NCI-H2029 (cell line): ENCODE data around the gene ZNF3.

Source experiments
- DNase-seq: peaks from one replicate; lab custom pipeline; 2025; lab: John Stamatoyannopoulos, UW

The ZNF3 gene

DNA sequence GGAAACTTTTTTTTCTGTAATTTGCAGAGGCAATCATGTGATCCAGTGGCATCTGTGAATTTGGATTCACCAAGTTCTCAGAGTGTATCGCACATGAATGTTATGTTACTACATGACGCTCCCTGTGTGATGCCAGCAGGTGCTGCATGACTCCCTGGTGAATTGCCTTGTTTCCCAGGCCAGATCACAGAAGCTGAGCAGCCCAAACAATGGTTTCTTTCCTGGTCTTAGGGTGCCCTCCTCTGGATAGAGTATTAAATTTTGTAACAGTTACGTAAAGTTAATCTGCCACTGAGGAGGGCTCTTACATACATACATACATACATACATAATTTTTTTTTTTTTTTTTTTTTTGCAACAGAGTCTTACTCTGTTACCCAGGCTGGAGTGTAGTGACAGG is 28.3 kb downstream of the ZNF3 start:
- peak; percentile 17 for DNase-seq

GRCh38 chr7:100051611-100052010 is 29.9 kb downstream of the ZNF3 start:
- no peak for DNase-seq

GRCh38 chr7:100049441-100050291 is 31.9 kb downstream of the ZNF3 start, which contains the start of gene ZSCAN21:
Gene ZSCAN21, plus strand, starts transcription at chr7:100049774. Its CDS starts 7,233 bp downstream, at chr7:100057007.
- peak; percentile 54 for DNase-seq

DNA sequence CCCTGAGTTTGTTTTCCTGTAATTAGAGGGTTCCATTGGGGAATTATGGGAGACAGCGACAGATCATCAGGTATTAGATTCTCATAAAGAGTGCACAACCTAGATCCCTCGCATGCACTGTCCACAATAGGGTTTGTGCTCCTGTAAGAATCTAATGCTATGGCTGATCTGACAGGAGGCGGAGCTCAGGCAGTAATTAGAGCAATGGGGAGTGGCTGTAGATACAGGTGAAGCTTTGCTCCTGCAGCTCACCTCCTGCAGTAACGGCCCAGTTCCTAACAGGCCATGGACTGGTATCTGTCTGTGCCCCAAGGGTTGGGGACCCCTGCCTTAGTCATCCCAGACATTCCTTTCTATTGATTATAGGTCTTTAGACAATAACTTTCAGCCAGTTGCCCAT is 32.8 kb downstream of the ZNF3 start:
- no peak for DNase-seq

DNA sequence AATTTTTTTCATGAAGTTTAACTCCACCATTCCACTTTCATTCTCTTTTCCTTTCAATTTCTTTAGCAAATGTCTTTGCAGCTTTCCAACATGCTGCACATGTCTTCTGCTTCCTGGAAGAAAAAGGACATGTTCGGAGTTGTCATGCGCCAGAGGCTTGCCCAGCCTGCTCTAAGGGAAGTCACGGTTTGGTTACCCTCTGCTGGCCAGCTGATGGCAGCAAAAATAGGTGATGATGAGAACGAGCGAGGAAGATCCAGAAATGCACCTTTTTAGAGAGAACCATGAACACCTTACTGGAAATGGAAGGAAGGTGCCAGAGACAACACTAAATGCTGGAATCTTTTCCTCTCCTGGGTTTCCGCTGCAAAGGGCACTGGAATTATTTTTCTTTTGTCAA is 36.8 kb downstream of the ZNF3 start:
- peak; percentile 30 for DNase-seq

GRCh38 chr7:100040575-100040974 is 40.9 kb downstream of the ZNF3 start:
- no peak for DNase-seq

DNA sequence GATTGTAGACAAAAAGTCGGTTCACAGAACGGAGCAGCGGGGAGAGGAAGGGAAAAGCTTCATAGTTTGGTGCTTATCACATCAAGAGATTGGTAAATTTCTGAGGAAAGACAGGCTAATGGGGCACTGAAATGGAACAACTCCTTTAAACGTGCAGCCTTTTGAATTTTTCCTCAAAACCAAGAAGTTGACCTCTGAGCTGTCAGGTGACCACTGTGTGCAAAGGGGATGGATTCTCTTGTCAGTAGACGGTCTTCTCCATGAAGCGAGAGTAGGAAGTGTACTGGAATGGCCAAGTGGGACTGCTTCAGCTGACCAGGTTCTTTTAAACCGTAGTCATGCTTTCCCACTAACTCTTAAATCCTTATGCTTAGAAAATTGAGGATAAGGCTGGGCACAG is 43.2 kb downstream of the ZNF3 start:
- DNase-seq, result no peak

DNA sequence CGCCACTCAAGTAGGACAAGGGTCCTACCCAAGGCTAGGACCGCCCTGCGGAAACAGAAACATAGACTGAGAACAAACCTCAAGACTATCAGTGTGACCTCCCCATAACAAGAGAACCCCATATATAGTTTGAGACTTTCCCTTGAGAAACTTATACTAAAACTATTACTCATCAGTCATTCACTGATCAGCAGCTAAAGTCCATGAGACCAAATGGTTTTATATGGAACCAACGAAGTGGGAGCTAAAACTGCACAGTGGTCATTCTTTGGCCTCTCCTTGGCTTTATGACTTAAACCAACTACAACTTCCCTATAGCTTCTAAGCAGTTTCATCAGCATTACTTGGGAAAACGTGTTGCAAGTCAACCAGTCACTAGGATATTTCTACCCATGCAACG is 45.6 kb downstream of the ZNF3 start:
- no peak for DNase-seq

- no peak for DNase-seq
Observed at GRCh38 chr7:100034871-100035510, 46.5 kb downstream of the ZNF3 start.

GRCh38 chr7:100033526-100033925 is 48.0 kb downstream of the ZNF3 start:
- DNase-seq, result no peak

- no peak for DNase-seq
Observed at GRCh38 chr7:100029596-100029995, 51.9 kb downstream of the ZNF3 start.

- no peak for DNase-seq
Observed at GRCh38 chr7:100027197-100027596, 54.3 kb downstream of the ZNF3 start.

DNA sequence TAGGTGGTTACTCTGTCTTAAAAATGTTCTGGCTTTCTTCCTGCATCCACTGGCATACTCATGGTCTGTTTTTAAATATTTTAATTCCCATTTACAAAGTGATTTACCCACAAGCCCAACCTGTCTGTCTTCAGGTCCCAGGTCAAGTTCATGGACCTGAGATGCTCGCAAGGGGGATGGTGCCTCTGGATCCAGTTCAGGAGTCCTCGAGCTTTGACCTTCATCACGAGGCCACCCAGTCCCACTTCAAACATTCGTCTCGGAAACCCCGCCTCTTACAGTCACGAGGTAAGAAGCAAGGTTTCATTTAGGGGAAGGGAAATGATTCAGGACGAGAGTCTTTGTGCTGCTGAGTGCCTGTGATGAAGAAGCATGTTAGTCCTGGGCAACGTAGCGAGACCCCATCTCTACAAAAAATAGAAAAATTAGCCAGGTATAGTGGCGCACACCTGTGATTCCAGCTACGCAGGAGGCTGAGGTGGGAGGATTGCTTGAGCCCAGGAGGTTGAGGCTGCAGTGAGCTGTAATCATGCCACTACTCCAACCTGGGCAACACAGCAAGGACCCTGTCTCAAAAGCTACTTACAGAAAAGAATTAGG is 57.4 kb downstream of the ZNF3 start:
- DNase-seq, result no peak

DNA sequence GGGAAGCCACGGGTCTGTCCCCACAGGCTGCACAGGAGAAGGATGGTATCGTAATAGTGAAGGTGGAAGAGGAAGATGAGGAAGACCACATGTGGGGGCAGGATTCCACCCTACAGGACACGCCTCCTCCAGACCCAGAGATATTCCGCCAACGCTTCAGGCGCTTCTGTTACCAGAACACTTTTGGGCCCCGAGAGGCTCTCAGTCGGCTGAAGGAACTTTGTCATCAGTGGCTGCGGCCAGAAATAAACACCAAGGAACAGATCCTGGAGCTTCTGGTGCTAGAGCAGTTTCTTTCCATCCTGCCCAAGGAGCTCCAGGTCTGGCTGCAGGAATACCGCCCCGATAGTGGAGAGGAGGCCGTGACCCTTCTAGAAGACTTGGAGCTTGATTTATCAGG is 58.0 kb downstream of the ZNF3 start:
- DNase-seq, result no peak

- DNase-seq, result peak; percentile 18
Observed at GRCh38 chr7:100022621-100023020, 58.9 kb downstream of the ZNF3 start.

- no peak for DNase-seq
Observed at GRCh38 chr7:100021297-100021696, 60.2 kb downstream of the ZNF3 start.
